ENCODE measurements around the gene TRPV3. TPM values are rescaled to one million over a fixed set of nuclear protein-coding genes. Genes with fewer than 3 reads are reported as not detected.

The TRPV3 gene
- total and polyA plus RNA-seq, 4 donors, result 0.49 to 2.0 (median 0.75) TPM; not detected in 1

DNA sequence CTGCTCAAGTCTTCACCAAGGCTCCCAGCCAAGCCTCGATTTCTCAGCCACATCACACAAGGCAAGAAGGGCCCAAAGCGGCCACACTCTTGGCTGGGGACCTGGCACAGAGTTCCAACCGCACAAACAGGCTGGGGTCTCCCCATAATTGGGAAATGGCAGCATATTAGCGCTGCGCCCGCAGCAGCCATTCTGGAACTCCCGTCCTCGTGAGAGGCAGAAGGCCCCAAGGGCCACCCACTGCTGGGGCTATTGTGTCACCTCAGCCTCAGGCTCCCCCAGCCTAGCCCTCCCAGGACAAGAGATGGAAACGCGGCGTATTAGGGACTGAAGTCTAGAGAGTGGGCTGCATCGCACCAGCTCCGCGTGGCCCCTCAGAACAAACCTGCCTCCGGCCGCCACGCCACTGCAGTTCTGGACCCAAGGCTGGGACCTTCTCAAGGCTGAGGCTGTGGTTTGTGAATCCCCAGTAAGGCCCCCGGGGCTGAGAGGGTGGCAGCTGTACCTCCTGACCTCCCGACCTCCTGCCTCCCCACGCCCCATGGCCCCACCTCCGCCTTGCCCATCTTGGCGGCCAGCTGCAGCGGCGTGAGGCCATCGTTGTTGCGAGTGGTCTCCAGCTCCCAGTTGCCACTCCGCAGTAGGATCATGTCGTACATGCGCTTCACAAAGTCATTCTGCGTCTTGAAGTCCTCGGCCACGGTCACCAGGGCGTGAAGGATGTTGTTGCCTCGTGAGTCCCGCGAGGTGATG is 25.3 kb downstream of the TRPV3 start:
- no peaks in the 10 kb centered on the region for H3K4me1 ChIP-seq (ENCODE audit: control insufficient read depth in 1 of 2, insufficient read depth in 2 of 2, low read length in 2 of 2)
- H3K27me3 ChIP-seq (ENCODE audit: control insufficient read depth in 1 of 2, insufficient read depth in 2 of 2, low read length in 1 of 2), result no peaks in the 10 kb centered on the region
- no peak overlapping the region for H3K4me3 ChIP-seq (ENCODE audit: low read length in 2 of 2)
- no peak overlapping the region for H3K27ac ChIP-seq (ENCODE audit: low read depth in 1 of 2, low read length in 2 of 2)
- intact Hi-C loops (cut with DNase I), result no loop called here
- H3K9me3 ChIP-seq (ENCODE audit: control insufficient read depth, low read length), result no peaks in the 10 kb centered on the region
- 90 to 94% methylated on average over 35 to 36 of the region's 36 CpGs for WGBS, 2 donors
- H3K36me3 ChIP-seq (ENCODE audit: control insufficient read depth in 1 of 2, insufficient read depth in 2 of 2, low read length in 1 of 2), result no peaks in the 10 kb centered on the region
- peak; percentile 35 to 72 for DNase-seq
- no peak for ATAC-seq (ENCODE audit: low FRiP score)

DNA sequence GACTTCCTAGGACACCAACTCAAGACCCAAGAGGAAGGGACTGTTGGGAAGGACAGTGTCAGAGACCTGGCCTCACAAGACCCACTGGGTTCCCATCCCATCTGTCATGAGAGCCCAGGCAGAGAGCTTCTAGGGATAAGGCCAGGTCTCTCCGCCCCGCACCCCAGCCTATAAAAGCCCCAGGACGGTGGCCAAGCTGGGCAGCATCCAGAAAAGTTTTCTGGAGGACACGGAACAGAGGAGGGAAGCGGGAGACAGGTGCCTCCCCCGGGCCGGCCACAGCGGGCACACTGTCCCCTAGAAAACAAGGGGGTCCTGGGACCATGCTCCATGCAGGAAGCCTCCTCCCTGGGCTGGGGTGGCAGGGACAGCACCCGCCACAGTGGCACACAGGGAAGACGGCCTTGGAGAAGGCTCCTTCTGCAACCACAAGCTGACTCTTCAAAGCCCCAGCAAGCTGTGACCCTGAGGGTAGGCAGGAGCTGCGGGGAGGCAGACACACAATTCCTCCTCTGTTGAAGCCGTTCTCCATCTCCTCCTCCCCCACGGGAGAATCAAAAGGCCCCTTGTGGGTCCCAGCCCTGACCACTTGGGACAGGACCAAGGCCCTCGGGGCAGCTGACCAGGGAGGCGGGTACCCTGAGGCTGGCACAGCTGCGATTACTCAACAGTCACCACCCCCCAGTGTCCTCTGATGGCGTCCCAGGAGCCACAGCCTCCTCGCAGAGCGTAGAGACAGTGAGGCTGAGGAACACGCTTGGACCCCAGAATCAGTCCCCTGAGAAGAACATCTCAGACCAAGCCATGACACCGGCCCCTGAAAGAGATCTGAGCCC is 26.1 kb downstream of the TRPV3 start:
- ATAC-seq (ENCODE audit: low FRiP score) (no peak), DNase-seq (peak; percentile 24 to 74)
- no peaks in the 10 kb centered on the region for H3K9me3 ChIP-seq (ENCODE audit: control insufficient read depth, low read length)
- no peaks in the 10 kb centered on the region for H3K4me1 ChIP-seq (ENCODE audit: control insufficient read depth in 1 of 2, insufficient read depth in 2 of 2, low read length in 2 of 2)
- no peaks in the 10 kb centered on the region for H3K36me3 ChIP-seq (ENCODE audit: control insufficient read depth in 1 of 2, insufficient read depth in 2 of 2, low read length in 1 of 2)
- H3K27me3 ChIP-seq (ENCODE audit: control insufficient read depth in 1 of 2, insufficient read depth in 2 of 2, low read length in 1 of 2), result no peaks in the 10 kb centered on the region
- intact Hi-C loops (cut with DNase I), result no loop called here
- H3K4me3 ChIP-seq (ENCODE audit: low read length in 2 of 2), result no peak overlapping the region
- H3K27ac ChIP-seq (ENCODE audit: low read depth in 1 of 2, low read length in 2 of 2), result no peak overlapping the region
- 77 to 81% methylated on average over 21 of the region's 21 CpGs for WGBS, 2 donors

- DNase-seq (peak; percentile 65 to 86), ATAC-seq (ENCODE audit: low FRiP score) (peak; percentile 80)
- WGBS, 2 donors, result 35 to 41% methylated on average over 32 of the region's 32 CpGs
- H3K4me3 ChIP-seq (ENCODE audit: low read length in 2 of 2), result no peak overlapping the region
- H3K27ac ChIP-seq (ENCODE audit: low read depth in 1 of 2, low read length in 2 of 2), result no peak overlapping the region
- no peaks in the 10 kb centered on the region for H3K36me3 ChIP-seq (ENCODE audit: control insufficient read depth in 1 of 2, insufficient read depth in 2 of 2, low read length in 1 of 2)
- no peaks in the 10 kb centered on the region for H3K27me3 ChIP-seq (ENCODE audit: control insufficient read depth in 1 of 2, insufficient read depth in 2 of 2, low read length in 1 of 2)
- no peaks in the 10 kb centered on the region for H3K9me3 ChIP-seq (ENCODE audit: control insufficient read depth, low read length)
- no peaks in the 10 kb centered on the region for H3K4me1 ChIP-seq (ENCODE audit: control insufficient read depth in 1 of 2, insufficient read depth in 2 of 2, low read length in 2 of 2)
- intact Hi-C loops (cut with DNase I), result no loop called here
Observed at GRCh38 chr17:3529817-3530741, 27.5 kb downstream of the TRPV3 start.

GRCh38 chr17:3528880-3529511 is 28.6 kb downstream of the TRPV3 start:
- Histone ChIP-seq H3K9me3 (ENCODE audit: control insufficient read depth, low read length) (no peaks in the 10 kb centered on the region), H3K4me3 (ENCODE audit: low read length in 2 of 2) (no peak overlapping the region), H3K36me3 (ENCODE audit: control insufficient read depth in 1 of 2, insufficient read depth in 2 of 2, low read length in 1 of 2) (no peaks in the 10 kb centered on the region), H3K27ac (ENCODE audit: low read depth in 1 of 2, low read length in 2 of 2) (no peak overlapping the region), H3K4me1 (ENCODE audit: control insufficient read depth in 1 of 2, insufficient read depth in 2 of 2, low read length in 2 of 2) (no peaks in the 10 kb centered on the region), H3K27me3 (ENCODE audit: control insufficient read depth in 1 of 2, insufficient read depth in 2 of 2, low read length in 1 of 2) (no peaks in the 10 kb centered on the region)
- WGBS, 2 donors, result 69 to 72% methylated on average over 11 of the region's 11 CpGs
- ATAC-seq (ENCODE audit: low FRiP score) (no peak), DNase-seq (peak in 1 of 2 donors; percentile 58)
- intact Hi-C loops (cut with DNase I), result no loop called here

- Histone ChIP-seq H3K4me1 (ENCODE audit: control insufficient read depth in 1 of 2, insufficient read depth in 2 of 2, low read length in 2 of 2) (no peaks in the 10 kb centered on the region), H3K9me3 (ENCODE audit: control insufficient read depth, low read length) (no peaks in the 10 kb centered on the region), H3K36me3 (ENCODE audit: control insufficient read depth in 1 of 2, insufficient read depth in 2 of 2, low read length in 1 of 2) (no peaks in the 10 kb centered on the region), H3K4me3 (ENCODE audit: low read length in 2 of 2) (no peak overlapping the region), H3K27ac (ENCODE audit: low read depth in 1 of 2, low read length in 2 of 2) (no peak overlapping the region), H3K27me3 (ENCODE audit: control insufficient read depth in 1 of 2, insufficient read depth in 2 of 2, low read length in 1 of 2) (no peaks in the 10 kb centered on the region)
- DNase-seq (no peak), ATAC-seq (ENCODE audit: low FRiP score) (no peak)
- 82 to 83% methylated on average over 14 of the region's 14 CpGs for WGBS, 2 donors
- intact Hi-C loops (cut with DNase I), result no loop called here
Observed at GRCh38 chr17:3528403-3528851, 29.2 kb downstream of the TRPV3 start.

GRCh38 chr17:3527896-3528295 is 29.7 kb downstream of the TRPV3 start:
- 94% methylated on average over 8 of the region's 8 CpGs for WGBS, 2 donors
- H3K27me3 ChIP-seq (ENCODE audit: control insufficient read depth in 1 of 2, insufficient read depth in 2 of 2, low read length in 1 of 2), result no peaks in the 10 kb centered on the region
- H3K4me3 ChIP-seq (ENCODE audit: low read length in 2 of 2), result no peak overlapping the region
- no peaks in the 10 kb centered on the region for H3K4me1 ChIP-seq (ENCODE audit: control insufficient read depth in 1 of 2, insufficient read depth in 2 of 2, low read length in 2 of 2)
- ATAC-seq (ENCODE audit: low FRiP score), result no peak
- intact Hi-C loops (cut with DNase I), result no loop called here
- no peaks in the 10 kb centered on the region for H3K36me3 ChIP-seq (ENCODE audit: control insufficient read depth in 1 of 2, insufficient read depth in 2 of 2, low read length in 1 of 2)
- no peak overlapping the region for H3K27ac ChIP-seq (ENCODE audit: low read depth in 1 of 2, low read length in 2 of 2)
- no peaks in the 10 kb centered on the region for H3K9me3 ChIP-seq (ENCODE audit: control insufficient read depth, low read length)
- DNase-seq, result peak; percentile 9 to 41

GRCh38 chr17:3527468-3527867 is 30.1 kb downstream of the TRPV3 start:
- intact Hi-C loops (cut with DNase I), result no loop called here
- ATAC-seq (ENCODE audit: low FRiP score) (no peak), DNase-seq (peak in 1 of 2 donors; percentile 1)
- Histone ChIP-seq H3K27me3 (ENCODE audit: control insufficient read depth in 1 of 2, insufficient read depth in 2 of 2, low read length in 1 of 2) (no peaks in the 10 kb centered on the region), H3K27ac (ENCODE audit: low read depth in 1 of 2, low read length in 2 of 2) (no peak overlapping the region), H3K4me3 (ENCODE audit: low read length in 2 of 2) (no peak overlapping the region), H3K4me1 (ENCODE audit: control insufficient read depth in 1 of 2, insufficient read depth in 2 of 2, low read length in 2 of 2) (no peaks in the 10 kb centered on the region), H3K9me3 (ENCODE audit: control insufficient read depth, low read length) (no peaks in the 10 kb centered on the region), H3K36me3 (ENCODE audit: control insufficient read depth in 1 of 2, insufficient read depth in 2 of 2, low read length in 1 of 2) (no peaks in the 10 kb centered on the region)
- WGBS, 2 donors, result 94 to 96% methylated on average over 5 of the region's 5 CpGs

GRCh38 chr17:3526971-3527370 is 30.6 kb downstream of the TRPV3 start:
- peak; percentile 13 to 62 for DNase-seq
- intact Hi-C loops (cut with DNase I), result no loop called here
- ATAC-seq (ENCODE audit: low FRiP score), result no peak
- H3K36me3 ChIP-seq (ENCODE audit: control insufficient read depth in 1 of 2, insufficient read depth in 2 of 2, low read length in 1 of 2), result no peaks in the 10 kb centered on the region
- H3K27ac ChIP-seq (ENCODE audit: low read depth in 1 of 2, low read length in 2 of 2), result no peak overlapping the region
- H3K9me3 ChIP-seq (ENCODE audit: control insufficient read depth, low read length), result no peaks in the 10 kb centered on the region
- no peaks in the 10 kb centered on the region for H3K4me1 ChIP-seq (ENCODE audit: control insufficient read depth in 1 of 2, insufficient read depth in 2 of 2, low read length in 2 of 2)
- 78 to 79% methylated on average over 10 of the region's 10 CpGs for WGBS, 2 donors
- H3K27me3 ChIP-seq (ENCODE audit: control insufficient read depth in 1 of 2, insufficient read depth in 2 of 2, low read length in 1 of 2), result no peaks in the 10 kb centered on the region
- no peak overlapping the region for H3K4me3 ChIP-seq (ENCODE audit: low read length in 2 of 2)
